ENCODE measurements around the gene FAM20C.
A peak's percentile ranks its signal among the peaks of the same experiment; 100 is the strongest.
"Not testable (repeated sequence)": the region's sequence is repeated elsewhere in the genome, so short reads cannot be mapped to it uniquely, and the experiment has no call there.

Gene FAM20C

DNA sequence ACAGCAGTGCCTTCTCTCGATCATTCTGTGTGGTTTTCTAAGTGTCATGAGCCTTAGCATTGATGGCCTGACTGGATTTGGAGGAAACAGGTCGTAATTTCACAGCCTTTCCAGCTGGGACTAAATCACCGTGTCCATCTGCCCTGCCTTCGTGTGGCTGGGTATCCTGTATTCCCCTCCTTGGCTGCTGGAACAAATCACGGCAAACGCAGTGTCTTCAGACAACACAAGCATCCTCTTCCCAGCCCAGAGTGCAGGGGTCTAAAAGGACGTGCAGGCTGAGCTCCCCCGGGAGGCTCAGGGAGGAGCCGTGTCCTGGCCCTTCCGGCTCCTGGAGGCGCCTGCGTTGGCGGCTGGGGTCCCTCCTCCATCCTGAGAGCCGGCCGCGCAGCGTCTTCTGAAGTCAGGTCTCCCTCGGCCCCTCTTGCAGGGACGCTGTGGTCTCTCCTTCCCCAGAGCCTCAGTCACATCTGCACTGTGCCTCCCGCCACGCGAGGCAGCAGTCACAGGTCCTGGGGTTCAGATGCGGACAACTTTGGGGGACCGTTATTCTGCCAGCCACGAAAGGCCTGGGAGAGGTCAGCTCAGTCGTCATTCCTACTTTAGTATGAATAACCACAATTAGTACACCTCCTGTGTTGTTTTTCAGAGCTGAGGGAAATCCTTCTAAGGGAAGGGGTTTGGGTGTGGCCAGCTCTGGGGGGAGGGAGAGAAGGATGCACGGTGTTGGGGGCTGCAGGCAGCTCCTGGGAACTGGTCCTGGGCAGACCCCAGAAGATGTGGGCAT, 41.1 kb downstream of the FAM20C start:
- Histone ChIP-seq H3K4me3 (no peak overlapping the region), H3K27ac (peak overlapping the region in 18 of 21 experiments; percentile 29 to 92 (median 75))

DNA sequence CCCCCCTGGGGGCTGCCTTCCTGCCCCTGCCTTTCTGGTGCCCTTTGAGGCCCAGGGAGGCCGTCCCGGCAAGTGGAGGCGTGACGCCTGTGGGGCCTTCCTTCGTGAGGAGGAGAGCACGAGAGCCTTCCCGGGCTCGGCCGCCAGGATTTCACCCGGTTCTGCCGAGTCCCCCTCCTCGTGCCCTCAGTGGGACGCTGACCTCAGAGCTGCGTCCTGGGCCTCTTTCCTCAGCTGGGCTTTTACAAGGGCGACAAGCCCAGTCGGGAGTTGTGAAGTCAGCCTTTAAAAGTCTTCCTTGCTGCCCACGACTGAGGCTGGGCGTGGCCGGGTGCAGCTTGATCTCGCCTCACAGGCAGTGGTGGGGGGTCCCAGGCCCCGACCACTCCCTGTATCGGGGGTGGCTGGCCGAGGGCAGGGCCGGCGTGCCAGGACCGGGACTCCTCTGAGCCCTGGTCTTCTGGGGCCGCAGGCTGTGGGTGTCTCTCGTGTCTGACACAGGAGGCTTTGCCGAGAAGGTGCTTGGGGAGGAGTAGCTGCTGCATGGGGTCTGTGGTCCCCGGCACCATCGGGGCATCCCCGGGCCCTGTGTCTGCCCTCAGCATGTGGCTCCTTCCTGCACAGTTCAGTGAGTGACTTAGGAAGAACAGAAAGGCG, 41.8 kb downstream of the FAM20C start:
- no peak overlapping the region for H3K4me3 ChIP-seq
- peak overlapping the region in 19 of 21 experiments; percentile 29 to 92 (median 72) for H3K27ac ChIP-seq

GRCh38 chr7:234708-235553, 42.6 kb downstream of the FAM20C start:
- peak overlapping the region in 18 of 21 experiments; percentile 29 to 92 (median 75) for H3K27ac ChIP-seq

GRCh38 chr7:235576-236395, 43.4 kb downstream of the FAM20C start:
- peak overlapping the region in 11 of 21 experiments; percentile 30 to 92 (median 80) for H3K27ac ChIP-seq

More at GRCh38 chr7:234708-235553, 42.6 kb downstream of the FAM20C start:
- no peak overlapping the region for H3K4me3 ChIP-seq

GRCh38 chr7:236967-237366, 44.6 kb downstream of the FAM20C start:
- H3K4me3 ChIP-seq = no peak overlapping the region
- H3K27ac ChIP-seq = peak overlapping the region in 1 of 21 experiments; percentile 87

More at GRCh38 chr7:235576-236395, 43.4 kb downstream of the FAM20C start:
- no peak overlapping the region for H3K4me3 ChIP-seq

DNA sequence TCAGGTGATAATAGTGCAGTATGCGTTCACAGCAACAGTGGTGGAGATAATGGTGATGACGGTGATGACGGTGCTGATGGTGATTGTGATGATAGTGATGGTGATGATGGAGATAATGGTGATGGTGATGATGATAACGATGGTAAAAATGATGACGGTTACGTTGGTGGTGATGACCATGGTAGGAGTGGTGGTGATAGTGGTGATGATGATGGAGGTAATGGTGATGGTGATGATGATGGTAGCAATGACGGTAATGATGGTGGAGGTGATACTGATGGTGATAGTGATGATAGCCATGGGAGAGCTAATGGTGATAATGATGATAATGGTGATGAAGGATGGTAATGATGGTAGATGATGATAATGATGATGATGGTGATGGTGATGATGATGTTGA, 45.0 kb downstream of the FAM20C start:
- Histone ChIP-seq H3K4me3 (no peak overlapping the region), H3K27ac (no peak overlapping the region)

DNA sequence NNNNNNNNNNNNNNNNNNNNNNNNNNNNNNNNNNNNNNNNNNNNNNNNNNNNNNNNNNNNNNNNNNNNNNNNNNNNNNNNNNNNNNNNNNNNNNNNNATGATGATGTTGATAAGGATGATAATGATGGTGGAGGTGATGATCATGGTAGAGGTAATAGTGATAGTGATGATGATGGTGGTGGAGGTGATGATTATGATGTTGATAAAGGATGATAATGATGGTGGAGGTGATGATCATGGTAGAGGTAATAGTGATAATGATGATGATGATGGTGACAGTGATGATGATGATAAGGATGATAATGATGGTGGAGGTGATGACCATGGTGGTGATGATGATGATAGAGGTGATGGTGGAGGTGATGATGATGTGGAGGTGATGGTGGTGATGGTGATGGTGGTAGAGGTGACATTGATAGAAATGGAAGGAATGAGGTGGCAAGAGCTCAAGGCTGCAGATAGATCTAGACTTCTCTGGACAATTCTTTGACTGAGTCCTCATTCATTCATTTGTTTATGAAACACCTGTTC, 47.8 kb downstream of the FAM20C start:
- Histone ChIP-seq H3K4me3 (no peak overlapping the region), H3K27ac (no peak overlapping the region)

DNA sequence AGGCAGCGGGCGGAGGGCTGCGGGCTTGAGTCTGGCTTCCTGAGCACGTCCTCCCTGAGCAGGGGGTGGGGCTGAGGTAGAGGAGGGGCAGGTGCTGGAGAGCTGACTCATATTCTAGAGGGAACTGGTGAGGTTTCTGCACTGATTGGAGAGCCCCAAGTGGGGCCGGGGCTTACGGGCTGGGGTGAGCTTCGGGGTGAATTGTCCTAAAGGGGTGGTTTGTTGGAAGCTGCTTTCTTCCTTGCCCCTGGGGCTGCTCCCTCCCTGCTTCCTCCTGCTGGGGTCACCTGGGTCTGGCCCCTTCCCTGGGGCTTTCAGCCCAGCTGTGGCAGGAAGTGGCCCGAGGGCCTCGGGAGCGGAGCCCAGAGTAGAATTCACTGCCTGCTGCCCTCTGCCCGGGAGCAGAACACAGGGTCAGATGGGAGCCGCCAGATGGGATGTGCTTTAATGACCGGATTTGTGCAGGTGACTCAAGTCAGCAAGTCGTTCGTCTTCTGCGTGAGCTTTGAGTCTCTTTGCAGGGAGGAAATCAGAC, 48.6 kb downstream of the FAM20C start:
- no peak overlapping the region for H3K27ac ChIP-seq
- H3K4me3 ChIP-seq = no peak overlapping the region

DNA sequence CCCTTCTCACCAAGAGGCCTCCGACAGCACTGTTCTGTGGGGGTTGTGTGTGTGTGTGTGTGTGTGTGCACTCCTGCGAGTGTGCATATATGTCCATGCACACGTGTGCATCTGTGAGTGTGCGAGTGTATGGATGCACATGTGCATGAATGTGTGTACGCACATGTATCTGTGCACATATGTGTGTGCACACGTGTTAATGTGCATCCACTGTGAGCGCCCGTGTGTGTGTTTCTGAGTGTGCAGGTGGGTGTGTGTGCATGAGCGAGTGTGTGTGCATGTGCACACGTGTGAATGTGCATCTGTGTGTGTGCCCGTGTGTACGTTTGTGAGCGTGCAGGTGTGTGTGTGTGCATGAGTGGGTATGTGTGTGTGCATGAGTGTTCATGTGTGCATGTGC, 49.1 kb downstream of the FAM20C start:
- H3K27ac ChIP-seq = no peak overlapping the region
- H3K4me3 ChIP-seq = no peak overlapping the region

DNA sequence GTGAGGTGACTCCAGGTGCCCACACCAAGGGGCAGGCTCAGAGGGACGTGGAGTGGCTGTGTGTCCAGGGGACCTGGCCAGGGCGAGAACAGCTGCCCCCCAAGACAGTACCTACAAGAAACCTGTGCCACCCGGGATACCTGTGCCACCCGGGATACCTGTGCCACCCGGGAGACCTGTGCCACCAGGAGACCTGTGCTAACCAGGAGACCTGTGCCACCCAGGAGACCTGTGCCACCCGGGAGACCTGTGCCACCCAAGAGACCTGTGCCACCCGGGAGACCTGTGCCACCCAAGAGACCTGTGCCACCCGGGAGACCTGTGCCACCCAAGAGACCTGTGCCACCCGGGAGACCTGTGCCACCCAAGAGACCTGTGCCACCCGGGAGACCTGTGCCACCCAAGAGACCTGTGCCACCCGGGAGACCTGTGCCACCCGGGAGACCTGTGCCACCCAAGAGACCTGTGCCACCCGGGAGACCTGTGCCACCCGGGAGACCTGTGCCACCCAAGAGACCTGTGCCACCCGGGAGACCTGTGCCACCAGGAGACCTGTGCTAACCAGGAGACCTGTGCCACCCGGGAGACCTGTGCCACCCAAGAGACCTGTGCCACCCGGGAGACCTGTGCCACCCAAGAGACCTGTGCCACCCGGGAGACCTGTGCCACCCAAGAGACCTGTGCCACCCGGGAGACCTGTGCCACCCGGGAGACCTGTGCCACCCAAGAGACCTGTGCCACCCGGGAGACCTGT, 50.6 kb downstream of the FAM20C start:
- not testable (repeated sequence) for H3K27ac ChIP-seq, H3K4me3 ChIP-seq

DNA sequence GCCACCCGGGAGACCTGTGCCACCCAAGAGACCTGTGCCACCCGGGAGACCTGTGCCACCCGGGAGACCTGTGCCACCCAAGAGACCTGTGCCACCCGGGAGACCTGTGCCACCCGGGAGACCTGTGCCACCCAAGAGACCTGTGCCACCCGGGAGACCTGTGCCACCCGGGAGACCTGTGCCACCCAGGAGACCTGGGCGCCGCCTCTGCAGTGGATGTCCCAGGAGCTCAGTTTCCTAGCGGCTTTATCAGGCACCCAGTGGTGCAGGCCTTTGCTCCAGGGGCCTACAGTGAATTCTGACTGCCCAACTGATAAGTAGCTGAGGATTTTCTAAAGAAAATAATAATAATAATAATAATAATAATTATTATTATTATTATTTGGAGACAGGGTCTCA, 51.2 kb downstream of the FAM20C start:
- not testable (repeated sequence) for H3K4me3 ChIP-seq, H3K27ac ChIP-seq

DNA sequence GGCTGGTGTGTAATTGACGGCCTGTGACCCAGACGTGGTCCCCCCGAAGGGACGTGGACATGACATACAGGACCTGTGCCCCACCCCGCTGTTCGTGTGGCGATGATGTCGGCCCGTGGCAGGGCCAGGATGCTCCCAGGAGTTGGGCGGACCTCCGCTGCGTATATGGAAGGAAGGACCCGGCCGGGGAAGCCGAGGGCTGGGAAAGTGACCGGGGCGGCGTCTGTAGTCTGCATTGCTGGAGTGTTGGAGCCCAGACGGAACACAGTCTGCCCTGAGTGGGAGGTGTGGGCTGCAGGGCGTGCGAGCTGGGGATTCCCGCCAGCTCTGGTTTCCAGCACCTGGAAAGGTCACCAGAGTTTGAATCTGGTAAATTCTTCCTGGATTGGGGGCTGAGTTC, 52.6 kb downstream of the FAM20C start:
- no peak overlapping the region for H3K4me3 ChIP-seq
- no peak overlapping the region for H3K27ac ChIP-seq

DNA sequence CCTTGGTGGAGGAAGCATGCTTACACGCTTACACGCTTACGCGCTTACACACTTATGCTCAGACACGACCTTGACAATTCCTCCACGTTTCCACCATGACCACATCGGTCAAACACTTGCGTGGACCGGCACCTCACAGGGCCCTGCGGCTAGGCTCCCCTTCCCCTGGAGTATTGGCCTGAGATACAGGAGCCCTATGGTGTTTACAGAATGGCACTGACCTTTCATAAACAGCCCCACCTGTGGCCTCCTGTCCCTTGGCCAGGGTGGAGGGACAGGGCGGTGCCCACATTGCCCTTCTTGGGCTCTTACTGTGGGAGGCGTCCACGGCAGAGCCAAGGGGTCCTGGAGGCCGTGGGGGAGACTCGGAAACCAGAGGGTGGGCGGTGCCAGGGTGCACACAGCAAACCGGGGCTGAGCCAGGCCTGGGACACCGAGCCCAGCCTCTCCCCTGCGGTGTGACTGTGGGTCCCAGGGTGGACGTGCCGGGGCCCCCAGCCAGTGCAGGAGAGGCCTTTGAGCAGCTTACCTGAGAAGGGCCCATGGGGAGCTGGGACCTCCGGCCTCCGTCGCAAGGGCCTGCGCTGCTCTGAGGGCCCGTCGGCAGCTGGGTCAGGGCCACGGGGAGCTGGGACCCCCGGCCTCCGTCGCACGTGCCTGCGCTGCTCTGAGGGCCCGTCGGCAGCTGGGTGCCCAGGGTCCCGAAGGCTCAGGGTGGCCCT, 53.4 kb downstream of the FAM20C start:
- Histone ChIP-seq H3K27ac (no peak overlapping the region), H3K4me3 (no peak overlapping the region)

GRCh38 chr7:246451-246850, 54.1 kb downstream of the FAM20C start:
- Histone ChIP-seq H3K4me3 (no peak overlapping the region), H3K27ac (no peak overlapping the region)

- no peak overlapping the region for H3K27ac ChIP-seq
These were observed 54.8 kb downstream of the FAM20C start for GRCh38 chr7:247181-247580.

DNA sequence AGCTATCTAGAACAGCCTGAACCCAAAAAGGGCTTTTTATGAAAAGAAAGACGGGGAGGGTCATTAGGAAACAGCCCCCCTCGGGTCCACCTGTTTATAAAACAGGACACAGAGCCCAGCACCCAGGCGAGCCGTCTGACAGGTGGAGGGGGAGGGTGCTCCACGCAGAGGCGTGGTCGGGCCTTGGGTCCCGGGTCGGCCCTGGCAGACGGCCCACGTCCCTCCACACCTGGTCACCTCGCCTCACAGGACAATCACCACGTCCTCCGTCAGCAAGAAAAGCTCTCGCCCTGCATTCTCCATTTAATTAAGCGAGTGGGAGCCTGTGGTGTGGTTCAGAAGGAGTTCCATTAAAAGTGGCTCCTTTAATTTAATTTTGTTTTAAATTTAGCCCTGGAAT, 55.3 kb downstream of the FAM20C start:
- Histone ChIP-seq H3K4me3 (no peak overlapping the region), H3K27ac (peak overlapping the region in 1 of 21 experiments; percentile 48)

More at GRCh38 chr7:247181-247580, 54.8 kb downstream of the FAM20C start:
- H3K4me3 ChIP-seq = no peak overlapping the region

DNA sequence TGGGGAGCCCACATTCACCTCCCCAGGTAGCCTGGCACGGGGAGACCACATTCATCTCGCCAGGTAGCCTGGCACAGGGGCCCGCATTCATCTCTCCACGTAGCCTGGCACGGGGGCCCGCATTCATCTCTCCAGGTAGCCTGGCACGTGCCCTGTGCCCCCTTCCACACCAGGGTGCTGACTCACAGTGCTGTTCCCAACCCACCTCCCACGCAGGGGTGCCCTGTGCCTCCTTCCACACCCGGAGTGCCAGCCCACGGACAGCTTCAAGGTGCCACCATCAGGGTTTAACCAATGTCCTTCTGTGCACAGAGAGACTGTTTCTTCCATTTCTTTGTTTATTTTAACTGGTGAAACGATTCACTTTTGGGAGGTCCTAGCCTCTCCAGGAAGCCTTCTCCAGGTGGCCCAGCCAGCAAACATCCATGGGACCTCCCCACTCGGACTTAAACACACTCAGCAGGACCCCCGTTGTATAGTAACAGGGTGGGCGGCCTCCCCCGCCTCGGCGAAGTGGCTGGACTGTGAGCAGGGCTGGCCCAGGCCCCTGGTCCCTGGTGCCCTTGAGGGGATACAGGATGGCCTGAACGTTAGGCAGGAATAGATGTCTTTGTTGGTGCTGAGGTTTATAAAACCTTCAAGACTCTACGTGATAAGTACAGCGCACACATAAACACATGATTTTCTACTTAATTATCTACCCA, 56.5 kb downstream of the FAM20C start:
- H3K4me3 ChIP-seq = no peak overlapping the region
- H3K27ac ChIP-seq = peak overlapping the region in 1 of 21 experiments; percentile 14
